ENCODE data around the gene PCBP2. TPM values are rescaled to one million over a fixed set of nuclear protein-coding genes. Genes with fewer than 3 reads are reported as not detected.

The PCBP2 gene

Small RNAs within 50 kb of the gene (small RNA-seq; reads per million reads assigned to genes)
- not detected for gene AC023509.3 (ENCODE audit: insufficient read depth)

Measured in mesendoderm (in vitro differentiated cells).